ENCODE results near the gene MEP1A.
"Not testable (repeated sequence)": the region's sequence is repeated elsewhere in the genome, so short reads cannot be mapped to it uniquely, and the experiment has no call there.

Gene MEP1A

GRCh38 chr6:46793138-46793537 is at the start of gene MEP1A:
Gene MEP1A (plus strand): TSS chr6:46793389. CDS start chr6:46793399, 10 bp downstream.
- no peak for DNase-seq

- no peak for DNase-seq
Measured at GRCh38 chr6:46743425-46744158, 49.6 kb upstream of the MEP1A start.

- not testable (repeated sequence) for DNase-seq
Measured at GRCh38 chr6:46744159-46744725, 48.9 kb upstream of the MEP1A start.

- no peak for DNase-seq
Measured at GRCh38 chr6:46745973-46746372, 47.2 kb upstream of the MEP1A start.

- no peak for DNase-seq
Measured at GRCh38 chr6:46746696-46747095, 46.5 kb upstream of the MEP1A start, which contains the start of gene ANKRD66. Gene ANKRD66 (plus strand): TSS chr6:46746933. CDS start chr6:46751949, 5,016 bp downstream.

GRCh38 chr6:46748940-46749503 is 44.2 kb upstream of the MEP1A start:
- no peak for DNase-seq

GRCh38 chr6:46749731-46750130 is 43.5 kb upstream of the MEP1A start:
- DNase-seq: no peak

- DNase-seq: no peak
Measured at GRCh38 chr6:46751658-46752057, 41.5 kb upstream of the MEP1A start.

GRCh38 chr6:46755865-46756264 is 37.3 kb upstream of the MEP1A start:
- no peak for DNase-seq

GRCh38 chr6:46756469-46757213 is 36.5 kb upstream of the MEP1A start:
- no peak for DNase-seq

- DNase-seq: no peak
Measured at GRCh38 chr6:46757214-46757596, 36.0 kb upstream of the MEP1A start.

- no peak for DNase-seq
Measured at GRCh38 chr6:46758960-46759753, 34.0 kb upstream of the MEP1A start.

- no peak for DNase-seq
Measured at GRCh38 chr6:46760925-46761324, 32.3 kb upstream of the MEP1A start.

- DNase-seq: no peak
Measured at GRCh38 chr6:46763466-46763865, 29.7 kb upstream of the MEP1A start.

- DNase-seq: not testable (repeated sequence)
Measured at GRCh38 chr6:46764280-46764679, 28.9 kb upstream of the MEP1A start.

GRCh38 chr6:46764961-46765360 is 28.2 kb upstream of the MEP1A start:
- DNase-seq: no peak

- DNase-seq: no peak
Measured at GRCh38 chr6:46772016-46772415, 21.2 kb upstream of the MEP1A start.

GRCh38 chr6:46772762-46773161 is 20.4 kb upstream of the MEP1A start:
- DNase-seq: no peak

GRCh38 chr6:46773201-46773855 is 19.9 kb upstream of the MEP1A start:
- no peak for DNase-seq

- DNase-seq: not testable (repeated sequence)
Measured at GRCh38 chr6:46774736-46775135, 18.5 kb upstream of the MEP1A start.

- DNase-seq: no peak
Measured at GRCh38 chr6:46776070-46776712, 17.0 kb upstream of the MEP1A start.

Data from NCI-H2107 (cell line).